Measurements from ENCODE around the gene HMG20B. TPM values are rescaled to one million over a fixed set of nuclear protein-coding genes. Genes with fewer than 3 reads are reported as not detected.

Gene HMG20B
- polyA plus RNA-seq, 1 donor (not counting 4 experiments of a cell fraction or from before 2014, with no cell fraction given), result 27.9 TPM

- H3K27me3 ChIP-seq (ENCODE audit: control insufficient read depth, extremely low read depth, insufficient read depth, low read length), result no peaks in the 10 kb centered on the region
- dilution Hi-C loops (cut with MboI; ENCODE audit: extremely low pct_ligation_motif_present, low sequenced_read_pairs), result no loop called here
- peaks cover 26% of the 10 kb centered on the region for H3K79me2 ChIP-seq (ENCODE audit: control insufficient read depth, insufficient read depth, low read length)
- no peak overlapping the region for H3K9ac ChIP-seq (ENCODE audit: control insufficient read depth, extremely low read depth, insufficient read depth, low read length)
- no peak overlapping the region for H3K4me3 ChIP-seq (ENCODE audit: control insufficient read depth in 2 of 3, extremely low read depth in 1 of 3, insufficient read depth in 2 of 3, low read depth in 1 of 3, low read length in 3 of 3)
- no peak overlapping the region for H3K4me2 ChIP-seq (ENCODE audit: control insufficient read depth, extremely low read depth, insufficient read depth, low read depth, low read length)
- FAIRE-seq (no peak), DNase-seq (ENCODE audit: low read depth, low spot score) (no peak)
- peaks cover 9 to 15% of the 10 kb centered on the region in 2 experiments for H3K36me3 ChIP-seq (ENCODE audit: control insufficient read depth in 2 of 2, extremely low read depth in 1 of 2, insufficient read depth in 2 of 2, low read length in 2 of 2)
- peaks cover 7% of the 10 kb centered on the region for H4K20me1 ChIP-seq (ENCODE audit: control insufficient read depth, extremely low read depth, insufficient read depth, low read length)
- no peak overlapping the region for H2AFZ ChIP-seq (ENCODE audit: control insufficient read depth, low read length)
- TF ChIP-seq EZH2 (IDR thresholded peaks at IDR 0.05; ENCODE audit: low read length), result no peak
- TF ChIP-seq CTCF (optimal IDR thresholded peaks at IDR 0.05 in 1 of 3, IDR thresholded peaks at IDR 0.05 in 1 of 3, conservative IDR thresholded peaks at IDR 0.05 in 1 of 3; ENCODE audit: extremely low read depth in 1 of 3, insufficient read depth in 2 of 3, low read length in 3 of 3), result no peak
- no peak overlapping the region for H3K27ac ChIP-seq (ENCODE audit: control insufficient read depth, insufficient read depth, low read length)
- H3K9me3 ChIP-seq (ENCODE audit: control insufficient read depth, low read depth, low read length), result no peaks in the 10 kb centered on the region
- H3K4me1 ChIP-seq (ENCODE audit: control insufficient read depth, extremely low read depth, insufficient read depth, low read length), result peaks cover 5% of the 10 kb centered on the region
- H3K9me1 ChIP-seq (ENCODE audit: control insufficient read depth, extremely low read depth, insufficient read depth, low read length), result no peaks in the 10 kb centered on the region
Measured at GRCh38 chr19:3550947-3551791, 21.6 kb upstream of the HMG20B start.

GRCh38 chr19:3551792-3552095 is 21.0 kb upstream of the HMG20B start:
- H3K36me3 ChIP-seq (ENCODE audit: control insufficient read depth in 2 of 2, extremely low read depth in 1 of 2, insufficient read depth in 2 of 2, low read length in 2 of 2), result peaks cover 9 to 15% of the 10 kb centered on the region in 2 experiments
- no peak for FAIRE-seq
- dilution Hi-C loops (cut with MboI; ENCODE audit: extremely low pct_ligation_motif_present, low sequenced_read_pairs), result no loop called here
- peaks cover 11% of the 10 kb centered on the region for H3K4me1 ChIP-seq (ENCODE audit: control insufficient read depth, extremely low read depth, insufficient read depth, low read length)
- H3K9ac ChIP-seq (ENCODE audit: control insufficient read depth, extremely low read depth, insufficient read depth, low read length), result no peak overlapping the region
- no peaks in the 10 kb centered on the region for H3K27me3 ChIP-seq (ENCODE audit: control insufficient read depth, extremely low read depth, insufficient read depth, low read length)
- no peak overlapping the region for H2AFZ ChIP-seq (ENCODE audit: control insufficient read depth, low read length)
- H3K9me3 ChIP-seq (ENCODE audit: control insufficient read depth, low read depth, low read length), result no peaks in the 10 kb centered on the region
- no peak overlapping the region for H3K4me3 ChIP-seq (ENCODE audit: control insufficient read depth in 2 of 3, extremely low read depth in 1 of 3, insufficient read depth in 2 of 3, low read depth in 1 of 3, low read length in 3 of 3)
- no peak overlapping the region for H3K27ac ChIP-seq (ENCODE audit: control insufficient read depth, insufficient read depth, low read length)
- H3K9me1 ChIP-seq (ENCODE audit: control insufficient read depth, extremely low read depth, insufficient read depth, low read length), result no peaks in the 10 kb centered on the region
- H4K20me1 ChIP-seq (ENCODE audit: control insufficient read depth, extremely low read depth, insufficient read depth, low read length), result peaks cover 9% of the 10 kb centered on the region
- H3K79me2 ChIP-seq (ENCODE audit: control insufficient read depth, insufficient read depth, low read length), result peaks cover 32% of the 10 kb centered on the region
- TF ChIP-seq CTCF (optimal IDR thresholded peaks at IDR 0.05 in 1 of 3, IDR thresholded peaks at IDR 0.05 in 1 of 3, conservative IDR thresholded peaks at IDR 0.05 in 1 of 3; ENCODE audit: extremely low read depth in 1 of 3, insufficient read depth in 2 of 3, low read length in 3 of 3) (no peak), EZH2 (IDR thresholded peaks at IDR 0.05; ENCODE audit: low read length) (no peak)
- no peak overlapping the region for H3K4me2 ChIP-seq (ENCODE audit: control insufficient read depth, extremely low read depth, insufficient read depth, low read depth, low read length)
- DNase-seq (ENCODE audit: low read depth, low spot score), result no peak

Data from keratinocyte (primary cell).